NCI-H1048 (cell line): ENCODE results near the gene ATAD2B.

Source experiments
- DNase-seq: peaks from one replicate; lab custom pipeline; 2025; lab: John Stamatoyannopoulos, UW

ATAD2B gene

DNA sequence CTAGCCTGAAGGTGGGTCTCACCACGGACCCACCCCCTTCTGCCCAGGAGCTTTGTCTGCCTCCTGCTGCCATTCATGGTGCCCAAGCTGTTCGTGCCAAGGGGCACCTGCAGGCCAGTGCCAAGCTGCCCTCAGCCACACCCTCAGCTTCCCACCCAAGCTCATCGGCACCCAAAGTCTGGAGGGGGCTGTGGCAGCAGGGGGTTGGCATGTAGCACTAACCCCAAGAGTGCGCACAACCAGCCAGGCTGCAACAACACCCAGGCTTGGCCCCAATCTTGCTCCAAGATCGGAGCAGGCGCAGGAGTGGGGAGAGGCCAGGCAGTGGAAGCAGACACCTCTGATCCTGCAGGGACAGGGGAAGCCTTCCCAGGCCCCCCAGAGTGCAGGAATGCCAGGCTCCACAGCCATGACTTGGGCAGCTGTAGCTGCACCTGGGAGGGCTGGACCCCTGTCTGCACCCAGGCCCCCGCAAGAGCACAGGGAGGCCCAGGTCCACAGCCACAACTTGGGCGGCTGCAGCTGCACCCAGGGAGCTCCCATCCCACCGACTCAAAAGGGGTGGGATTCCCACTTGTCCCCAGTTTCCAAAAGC, 89.9 kb downstream of the ATAD2B start:
- DNase-seq = no peak

DNA sequence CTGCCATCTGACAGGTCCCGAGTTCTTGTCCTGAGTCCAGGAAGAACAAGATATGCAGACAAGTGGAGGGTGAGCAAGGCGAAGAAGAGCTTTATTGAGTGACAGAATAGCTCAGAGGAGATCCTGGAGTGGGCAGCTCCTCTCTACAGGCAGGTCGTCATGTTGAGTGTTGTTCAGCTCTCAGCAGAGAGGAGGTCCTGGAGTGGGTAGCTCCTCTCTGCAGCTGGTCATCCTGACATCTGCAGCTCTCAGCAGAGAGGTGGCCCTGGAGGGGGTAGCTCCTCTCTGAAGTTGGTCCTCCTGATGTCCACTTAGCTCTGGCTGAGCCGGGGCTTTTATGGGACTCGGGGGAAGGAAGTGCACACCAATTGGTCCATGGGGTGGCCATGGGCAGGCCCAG, 90.4 kb downstream of the ATAD2B start:
- DNase-seq = no peak

DNA sequence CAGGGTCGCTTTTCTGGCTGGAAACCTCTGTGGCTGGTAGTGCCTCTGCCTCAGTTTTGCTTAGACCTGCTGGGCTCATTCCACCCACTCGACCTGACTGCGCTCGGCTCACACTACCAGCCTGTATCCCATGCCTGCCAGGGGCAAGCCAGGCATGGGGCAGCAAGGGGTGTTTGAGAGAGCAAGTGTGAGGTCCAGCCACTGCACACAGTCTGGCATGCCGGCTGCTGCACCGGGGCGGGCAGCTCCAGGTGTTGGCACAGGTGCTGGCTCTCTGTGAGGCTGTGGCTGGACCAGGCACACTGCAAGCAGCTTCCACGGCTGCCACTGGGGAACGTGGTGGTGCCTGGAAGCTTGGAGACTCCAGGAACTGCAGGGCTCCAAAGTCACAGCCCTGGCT, 90.9 kb downstream of the ATAD2B start:
- no peak for DNase-seq

DNA sequence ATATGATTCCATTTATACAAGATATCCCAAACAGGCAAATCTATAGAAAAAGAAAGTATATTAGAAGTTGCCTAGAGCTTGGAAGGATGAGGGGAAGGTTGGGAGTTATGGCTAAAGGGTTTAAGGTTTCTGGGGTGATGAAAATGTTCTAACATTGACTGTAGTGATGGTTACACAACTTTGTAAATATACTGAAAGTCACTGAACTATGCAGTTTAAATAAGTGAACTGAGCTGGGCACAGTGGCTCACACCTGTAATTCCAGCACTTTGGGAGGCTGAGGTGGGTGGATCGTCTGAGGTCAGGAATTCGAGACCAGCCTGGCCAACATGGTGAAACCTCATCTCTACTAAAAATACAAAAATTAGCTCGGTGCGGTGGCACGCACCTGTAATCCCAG, 91.5 kb downstream of the ATAD2B start:
- no peak for DNase-seq

DNA sequence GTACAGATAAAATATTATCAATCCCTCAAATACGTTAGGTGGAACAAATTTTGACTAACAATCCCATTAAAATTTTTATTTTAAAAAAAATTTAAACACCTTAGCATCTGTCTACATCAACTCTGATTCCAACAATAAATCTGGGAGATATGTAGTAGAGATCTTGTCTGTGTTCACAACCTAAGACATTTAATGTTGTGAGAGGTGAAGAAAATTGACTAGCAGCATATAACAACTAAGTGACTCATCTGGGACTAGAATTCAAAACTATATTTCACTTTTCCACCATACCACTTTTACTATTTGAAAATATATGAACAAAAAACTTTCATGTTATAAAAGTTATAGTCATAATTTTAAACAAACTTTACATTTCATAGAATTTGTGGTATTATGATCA, 97.9 kb downstream of the ATAD2B start:
- no peak for DNase-seq

DNA sequence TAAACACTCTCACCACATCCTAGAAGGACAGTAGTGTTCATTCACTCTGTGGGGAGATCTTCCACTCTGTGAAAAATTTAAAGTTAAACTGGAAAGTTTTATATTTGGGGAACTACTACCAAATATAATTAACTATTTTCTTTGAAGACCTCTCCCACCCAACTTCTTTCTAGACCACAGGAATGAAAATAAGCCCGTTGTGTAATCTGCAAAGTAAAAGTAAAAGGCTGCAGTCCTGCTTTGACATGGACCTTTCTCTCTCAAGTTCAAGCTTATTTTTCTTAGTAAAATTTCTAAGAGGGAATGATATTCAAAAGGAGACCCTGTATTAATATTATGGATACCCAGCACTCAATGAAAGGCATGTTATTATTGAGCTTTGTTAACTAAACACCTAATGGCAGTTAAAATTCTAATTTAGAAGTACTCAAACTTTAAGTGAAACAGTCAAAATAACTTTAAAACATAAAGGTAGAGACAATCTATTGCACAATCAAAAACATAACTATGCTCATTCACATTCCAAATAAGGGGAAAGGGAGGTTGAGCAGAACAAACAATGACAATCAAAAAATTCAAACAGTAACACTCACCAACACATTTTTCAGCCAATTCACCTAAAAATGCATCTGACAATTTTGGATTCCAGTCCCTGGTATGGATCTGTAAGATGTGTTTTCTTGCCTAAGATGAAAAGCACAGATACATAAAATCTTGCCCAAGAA, 98.5 kb downstream of the ATAD2B start:
- DNase-seq = no peak

DNA sequence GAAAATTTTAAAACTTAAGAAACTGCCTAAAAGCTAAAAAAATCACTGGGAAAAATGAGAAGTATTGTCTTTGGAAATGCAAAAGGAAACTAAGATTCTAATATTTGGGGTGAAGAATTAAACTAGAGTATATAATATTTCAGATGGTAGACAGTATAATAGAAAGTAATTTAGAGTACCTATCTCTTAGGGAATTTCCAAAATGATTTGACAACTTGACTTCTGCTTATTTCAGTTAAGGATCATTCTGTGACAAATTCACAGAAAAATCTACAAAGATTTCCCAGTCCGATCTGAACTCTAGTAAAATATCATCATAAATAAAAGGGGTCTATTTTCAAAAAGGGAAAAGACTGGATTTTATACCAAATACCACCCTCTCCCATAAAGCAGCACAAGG, 99.6 kb downstream of the ATAD2B start:
- DNase-seq = no peak

DNA sequence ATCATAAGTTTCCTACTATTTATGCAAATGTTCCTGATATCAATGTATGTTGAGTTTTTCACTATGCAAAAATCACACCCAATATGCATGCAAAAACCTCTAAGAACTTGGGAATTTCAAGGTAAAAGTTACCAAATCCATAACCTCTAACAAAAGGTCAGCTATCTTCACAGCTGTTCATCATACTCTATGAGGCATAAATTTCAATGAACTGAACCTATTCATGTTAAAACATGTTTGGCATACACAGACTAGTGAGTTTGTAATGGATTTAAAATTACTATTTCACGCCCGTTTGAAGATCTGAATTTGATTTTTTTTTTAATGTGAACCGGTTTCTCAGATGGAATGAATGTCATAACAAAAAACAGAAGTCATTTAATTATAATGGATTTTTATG, 100.2 kb downstream of the ATAD2B start:
- no peak for DNase-seq

DNA sequence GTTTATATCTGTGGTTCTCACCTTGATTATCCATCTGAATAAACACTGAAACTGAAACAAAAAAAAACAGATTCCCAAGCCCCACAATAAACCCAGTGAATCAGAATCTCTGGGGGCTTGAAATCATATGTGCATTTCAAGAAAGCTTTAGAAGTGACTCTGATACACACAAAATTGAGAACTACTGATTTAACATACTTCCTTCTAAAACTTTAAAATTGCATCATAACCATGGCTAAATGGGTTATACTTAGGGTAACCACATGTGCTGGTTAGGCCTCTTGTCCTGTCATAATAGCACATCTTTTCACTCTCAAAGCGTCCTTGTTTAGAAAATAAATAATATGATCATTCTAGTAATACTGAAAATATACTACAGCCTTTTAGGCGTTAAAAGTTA, 100.9 kb downstream of the ATAD2B start:
- DNase-seq = no peak

DNA sequence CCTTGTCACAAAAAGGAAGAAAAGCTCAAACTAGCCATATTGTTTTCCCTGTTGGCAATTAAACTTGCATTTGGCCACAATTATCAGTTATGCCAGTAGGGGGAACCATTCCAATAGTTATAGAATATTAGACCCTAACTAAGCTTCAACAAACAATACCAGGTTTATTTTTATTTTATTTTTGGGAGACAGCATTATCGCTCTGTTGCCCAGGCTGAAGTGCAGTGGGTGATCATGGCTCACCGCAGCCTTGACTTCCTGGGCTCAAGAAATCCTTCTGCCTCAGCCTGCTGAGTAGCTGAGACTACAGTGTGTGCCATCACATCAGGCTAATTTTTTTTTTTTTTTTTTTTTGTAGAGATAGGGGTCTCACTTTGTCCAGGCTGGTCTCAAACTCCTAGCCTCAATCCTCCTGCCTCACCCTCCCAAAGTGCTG, 102.1 kb downstream of the ATAD2B start:
- no peak for DNase-seq

DNA sequence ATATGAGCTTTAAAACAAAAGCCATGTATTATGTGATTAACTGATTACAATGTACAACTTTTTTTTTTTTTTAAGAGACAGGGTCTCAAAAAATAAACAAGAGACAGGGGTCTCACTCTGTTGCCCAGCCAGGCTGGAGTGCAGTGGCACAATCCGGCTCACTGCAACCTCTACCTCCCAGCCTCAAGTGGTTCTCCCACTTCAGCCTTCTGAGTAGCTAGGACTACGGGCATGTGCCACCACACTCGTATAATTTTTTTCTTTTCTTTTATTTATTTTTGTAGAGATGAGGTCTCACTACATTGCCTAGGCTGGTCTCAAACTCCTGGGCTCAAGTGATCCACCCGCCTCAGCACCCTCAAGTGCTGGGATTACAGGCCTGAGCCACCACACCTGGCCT, 103.1 kb downstream of the ATAD2B start:
- no peak for DNase-seq

DNA sequence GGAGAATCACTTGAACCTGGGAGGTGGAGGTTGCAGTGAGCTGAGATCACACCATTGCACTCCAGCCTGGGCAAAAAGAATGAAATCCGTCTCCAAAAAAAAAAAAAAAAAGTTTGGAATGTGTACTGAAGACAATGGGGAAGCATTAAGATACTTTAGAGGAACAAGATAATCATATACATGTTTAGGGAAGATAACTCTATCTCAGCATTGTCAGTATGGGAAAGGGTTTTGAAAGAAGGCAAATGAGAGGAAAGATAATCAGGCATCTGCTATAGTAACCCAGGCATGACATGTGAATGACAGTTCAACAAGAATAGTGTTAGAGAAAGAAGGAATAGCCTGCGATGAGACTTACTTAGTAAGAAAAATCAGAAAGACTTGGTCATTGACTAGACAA, 112.0 kb downstream of the ATAD2B start:
- DNase-seq = no peak

DNA sequence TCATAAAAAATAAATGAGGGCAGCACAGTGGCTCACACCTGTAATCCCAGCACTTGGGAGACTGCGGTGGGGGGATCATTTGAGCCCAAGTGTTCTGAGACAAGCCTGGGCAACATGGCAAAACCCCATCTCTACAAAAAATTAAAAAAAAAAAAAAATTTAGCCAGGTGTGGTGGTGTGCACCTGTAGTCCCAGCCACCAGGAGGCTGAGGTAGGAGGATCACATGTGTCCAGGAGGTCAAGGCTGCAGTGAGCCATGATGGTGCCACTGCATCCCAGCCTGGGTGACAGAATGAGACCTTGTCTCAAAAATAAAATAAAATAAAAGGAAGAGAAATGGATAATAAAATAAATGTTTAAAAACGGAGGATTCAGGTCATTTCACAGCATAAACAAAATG, 113.5 kb downstream of the ATAD2B start:
- DNase-seq = no peak

DNA sequence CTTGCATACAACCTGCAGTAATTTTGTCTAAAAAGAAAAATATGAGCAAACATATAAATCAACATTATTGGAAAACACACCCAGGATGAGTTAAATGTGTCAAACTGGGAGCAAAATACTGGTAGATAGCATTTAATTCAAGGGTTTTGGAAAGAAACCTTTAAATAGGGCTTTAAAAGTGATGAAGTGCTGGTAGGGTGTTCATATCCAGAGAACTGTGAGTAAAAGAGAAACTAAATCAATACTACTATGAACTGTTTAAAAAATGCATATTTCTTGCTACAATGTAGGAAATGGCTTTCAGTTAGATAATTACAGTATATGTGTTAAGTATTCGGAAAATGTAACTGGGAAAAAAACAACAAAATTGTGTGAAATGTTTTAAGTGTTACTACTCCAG, 117.8 kb downstream of the ATAD2B start:
- no peak for DNase-seq

DNA sequence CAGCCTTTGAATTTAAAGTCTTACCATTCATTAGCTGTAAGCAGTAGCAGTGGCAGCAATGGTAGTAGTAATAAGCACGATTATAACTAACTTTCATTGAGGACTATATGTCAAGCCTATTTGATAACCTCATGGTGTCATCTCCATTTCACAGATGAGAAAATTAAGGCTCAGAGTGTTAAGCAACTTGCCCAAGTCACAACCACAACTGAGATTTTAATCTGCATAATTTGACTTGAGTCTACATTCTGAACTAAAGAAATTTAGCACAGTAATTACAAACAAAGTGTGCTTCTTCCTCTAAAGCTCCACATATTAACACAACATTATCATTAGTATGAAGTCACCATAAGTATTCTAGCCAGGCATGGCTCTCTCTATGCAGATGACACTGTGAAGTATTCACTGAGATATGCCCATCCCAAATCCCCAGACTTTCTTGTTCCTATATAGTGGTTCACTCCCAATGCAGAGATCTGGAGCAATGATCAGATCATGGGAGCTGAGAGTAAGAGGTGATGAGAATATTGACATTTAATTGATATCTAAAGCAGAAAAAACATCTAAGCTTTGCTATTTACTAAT, 120.2 kb downstream of the ATAD2B start:
- DNase-seq = no peak

DNA sequence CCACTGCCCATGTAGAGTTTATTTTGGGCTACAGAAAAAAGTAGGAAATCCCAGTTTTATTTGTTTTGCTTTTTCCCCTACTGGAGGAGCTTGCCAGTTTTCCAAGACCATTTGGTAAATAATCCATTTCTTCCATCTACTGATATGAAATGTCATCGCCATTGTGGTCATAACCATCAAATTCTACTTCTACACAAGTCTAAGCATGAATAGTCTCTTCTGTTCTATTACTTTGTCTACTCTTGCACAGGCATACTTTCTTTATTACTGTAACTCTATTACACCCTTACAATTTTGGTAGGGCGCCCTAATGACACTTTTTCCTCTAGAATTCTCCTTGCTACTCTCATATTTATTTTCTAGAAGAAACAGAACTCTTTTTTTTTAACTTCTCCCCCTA, 120.7 kb downstream of the ATAD2B start:
- DNase-seq = no peak

DNA sequence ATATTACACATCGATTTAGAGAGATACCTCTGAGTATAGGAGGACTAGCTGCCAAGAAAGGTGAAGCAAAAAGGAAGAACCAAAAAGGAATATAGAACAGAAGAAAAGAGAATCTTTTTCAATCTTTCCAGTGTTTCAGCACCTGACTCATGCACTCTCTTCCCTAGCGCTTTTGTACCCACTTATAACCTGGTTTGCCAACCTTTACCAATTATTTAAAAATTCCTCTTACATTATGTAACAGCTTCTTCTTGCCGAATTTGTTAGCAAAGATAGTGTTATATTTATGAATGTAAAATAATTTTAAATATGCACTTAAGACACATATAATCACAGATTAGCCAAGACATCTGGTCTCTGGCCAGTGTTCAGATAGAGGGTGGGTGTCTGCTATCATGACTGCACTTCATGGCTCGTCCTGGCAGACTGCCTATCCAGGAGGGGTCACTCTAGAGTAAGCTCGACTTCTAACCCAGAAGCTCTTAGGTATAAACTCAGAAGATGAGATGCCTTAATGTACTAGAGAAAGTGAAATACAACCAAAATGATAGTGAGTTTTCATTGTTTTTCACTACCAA, 122.9 kb downstream of the ATAD2B start:
- no peak for DNase-seq

DNA sequence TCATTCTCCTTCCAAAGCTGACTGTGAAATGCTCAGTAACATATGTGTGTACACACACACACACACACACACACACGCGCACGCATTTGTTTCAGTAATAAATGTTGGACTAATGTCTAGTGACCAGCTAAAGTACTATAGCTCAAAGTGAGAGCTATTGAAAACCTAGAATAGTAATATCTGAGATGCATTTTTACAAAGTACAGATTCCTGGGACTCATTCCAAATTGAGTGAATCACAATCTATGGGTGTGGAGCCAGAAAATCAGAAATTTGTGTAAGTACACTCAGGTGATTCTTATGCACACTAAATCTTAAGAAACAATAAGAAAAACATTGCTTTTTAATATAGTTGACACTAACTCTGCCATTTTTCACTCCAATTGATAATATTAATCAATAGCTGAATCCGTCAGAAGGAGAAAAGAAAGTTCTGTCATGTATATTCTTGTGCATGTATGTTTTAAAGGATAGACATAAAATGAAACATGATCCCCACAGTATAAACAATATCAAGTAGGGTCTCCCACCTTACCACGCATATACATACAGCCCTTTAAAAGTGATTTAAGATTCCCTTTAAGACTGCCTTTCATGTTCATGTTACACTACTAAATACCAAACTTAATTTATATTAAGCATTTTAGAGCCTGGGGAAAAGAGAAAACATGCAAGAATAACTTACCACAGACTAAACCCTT, 123.5 kb downstream of the ATAD2B start:
- DNase-seq = no peak

DNA sequence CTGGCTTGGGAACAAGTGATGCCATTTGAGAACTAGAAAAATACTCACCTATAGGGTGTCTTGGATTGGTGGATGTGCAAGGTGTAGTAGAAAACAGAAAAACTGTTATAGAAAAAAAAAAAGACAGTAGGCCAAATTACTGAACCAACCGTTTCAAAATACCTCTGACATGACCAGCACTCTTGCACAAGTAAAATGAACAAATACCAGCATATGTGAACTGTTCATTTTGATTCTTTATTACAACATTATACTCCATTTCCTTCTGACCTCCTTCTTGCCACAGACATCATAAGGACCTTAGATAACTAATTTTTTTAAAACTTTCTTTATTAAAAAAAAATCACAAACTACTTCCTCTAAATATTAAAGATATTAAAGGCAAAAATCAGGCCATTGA, 125.5 kb downstream of the ATAD2B start:
- no peak for DNase-seq

DNA sequence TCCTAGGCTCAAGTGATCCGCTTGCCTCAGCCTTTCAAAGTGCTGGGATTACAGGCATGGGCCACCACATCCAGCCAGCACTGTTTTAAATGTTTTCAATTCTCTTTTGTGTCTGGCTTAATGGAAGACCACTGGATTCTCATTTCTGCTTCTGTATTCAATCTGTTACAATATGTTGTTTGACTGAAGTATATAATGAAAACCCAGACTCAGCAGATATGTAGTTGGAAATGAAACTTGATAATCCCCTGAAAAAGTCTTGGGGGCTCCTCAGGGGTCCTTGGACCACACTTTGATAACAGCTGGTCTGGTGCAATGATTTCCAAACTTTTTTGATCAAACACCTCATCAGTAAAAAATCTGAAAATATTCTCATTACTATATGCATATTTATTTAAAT, 132.7 kb downstream of the ATAD2B start:
- DNase-seq = no peak

DNA sequence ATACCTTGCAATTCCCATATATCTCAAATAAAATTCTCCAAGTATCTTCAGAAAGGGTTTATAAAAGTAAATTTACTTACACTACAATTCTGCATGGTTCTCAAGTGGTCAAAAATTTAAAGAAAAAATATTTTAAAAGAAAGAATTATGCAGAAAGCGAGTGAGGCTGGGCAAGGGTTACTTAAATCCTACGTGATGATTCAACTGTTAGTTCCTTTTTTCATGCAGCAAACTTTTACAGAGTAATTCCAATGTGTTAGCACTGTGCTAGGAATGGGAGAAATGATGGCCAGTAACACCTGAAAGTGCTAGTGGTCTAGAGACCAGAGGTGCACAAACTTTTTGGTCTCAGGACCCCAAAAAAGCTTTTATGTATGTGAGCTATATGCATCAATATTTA, 133.4 kb downstream of the ATAD2B start:
- no peak for DNase-seq

DNA sequence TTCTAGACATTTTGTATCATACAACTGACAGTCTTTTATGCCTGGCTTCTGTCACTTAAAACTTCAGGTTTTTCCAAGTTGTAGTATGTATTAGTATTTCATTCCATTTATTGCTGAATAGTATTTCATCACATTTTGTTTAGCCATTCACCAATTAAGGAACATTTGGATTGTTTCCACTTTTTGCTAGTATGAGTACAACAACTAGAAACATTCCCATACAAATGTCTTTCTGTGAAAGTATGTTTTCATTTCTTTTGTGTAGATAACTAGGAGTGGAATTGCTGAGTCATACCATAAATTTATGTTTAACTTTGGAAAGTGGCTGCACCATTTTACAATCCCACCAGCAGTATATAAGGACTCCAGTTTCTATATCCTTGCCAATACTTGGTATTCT, 135.9 kb downstream of the ATAD2B start:
- no peak for DNase-seq

DNA sequence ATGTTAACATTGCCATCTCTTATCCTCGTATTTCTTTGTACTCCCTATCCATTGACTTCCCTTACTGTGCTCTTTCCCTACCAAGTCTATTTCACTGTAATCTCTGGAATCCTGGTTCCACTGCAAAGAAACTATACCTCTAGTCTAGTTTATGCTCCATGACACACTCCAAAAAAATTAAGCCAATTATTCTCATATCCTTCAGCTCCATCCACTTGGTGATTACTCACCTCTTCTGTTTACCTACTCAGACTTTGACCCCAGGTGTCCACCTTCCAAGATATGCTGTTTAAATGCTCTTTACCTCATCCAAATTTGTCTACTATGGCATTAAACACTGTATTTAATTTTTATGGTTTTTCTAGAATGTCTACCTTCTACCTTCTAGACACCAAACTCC, 137.9 kb downstream of the ATAD2B start:
- no peak for DNase-seq
